Body of pancreas (tissue), 4 donors: ENCODE measurements around the gene LINS1. TPM values are rescaled to one million over a fixed set of nuclear protein-coding genes. Genes with fewer than 3 reads are reported as not detected.

Experiments used
- ATAC-seq: fragments of 150-250 bp; one replicate; pipeline ENCODE4 v1.9.1; 2016
- DNase-seq, 4 donors: peaks; one replicate each; pipeline ENCODE4 v3.0.0-alpha.2; 2019
- H3K27ac ChIP-seq, 4 donors: fragments of 200-600 bp; sonication (generic); 1 replicate in 3 of 4; 2 replicates in 1 of 4; pipeline versions ENCODE4 v1.5.1 to v1.6.1; 2016 to 2019; ENCODE audit warnings: mild to moderate bottlenecking in 1 of 4, mixed read lengths in 1 of 4, moderate library complexity in 1 of 4
- H3K27me3 ChIP-seq, 2 donors: fragments of 200-600 bp; sonication (generic); one replicate each; pipeline ENCODE4 v1.6.0; 2016; ENCODE audit warnings: mild to moderate bottlenecking in 1 of 2
- H3K36me3 ChIP-seq, 2 donors: fragments of 200-600 bp; sonication (generic); replicated peaks in 1 of 2; 2 replicates each; pipeline ENCODE4 v1.5.1; 2016; ENCODE audit warnings: low read depth in 2 of 2; ENCODE audit not compliant: insufficient read depth in 1 of 2
- H3K4me1 ChIP-seq: fragments of 200-600 bp; sonication (generic); one replicate; pipeline ENCODE4 v1.6.0; 2016
- H3K4me3 ChIP-seq, 2 donors: fragments of 200-600 bp; sonication (generic); 1 replicate in 1 of 2; 2 replicates in 1 of 2; pipeline ENCODE4 v1.5.1; 2016 to 2019
- H3K9me3 ChIP-seq, 3 donors: fragments of 200-600 bp; sonication (generic); 1 replicate in 2 of 3; 2 replicates in 1 of 3; pipeline ENCODE4 v1.5.1; 2016
- POLR2A ChIP-seq, 3 donors: fragments of 450-650 bp; IDR thresholded peaks; one replicate each; pipeline ENCODE4 v1.6.1; 2016; ENCODE audit warnings: antibody characterized with exemption in 3 of 3, mild to moderate bottlenecking in 2 of 3
- WGBS, 2 donors: methylation state at CpG; one replicate each; pipeline ENCODE4 v1.1.5; 2017; 5-methylcytosine and 5-hydroxymethylcytosine counted together
- intact Hi-C: fragments of 100-400 bp; cut with DNase I; formaldehyde crosslinking; loops from one replicate; pipeline ENCODE4 v1.15.1; 2023
- total RNA-seq, 2 donors: library from RNA; depleted of rRNA; stranded (reverse); fragments of >200 nt; gene quantifications; one replicate each; pipeline ENCODE4 v1.1.0, GENCODE V29; 2016
- TF ChIP-seq, protein P1 (sequence below), 7 experiments: fragments of 450-650 bp in 4 of 7; fragments of 200-600 bp in 3 of 7; sonication (generic) in 3 of 7; IDR thresholded peaks; one replicate each; pipeline ENCODE4 v1.5.1; 2016 to 2019; ENCODE audit warnings: antibody characterized with exemption in 7 of 7

Gene LINS1
- total RNA-seq, 2 donors from 2014 or later = 7.0 to 18.1 TPM

- Histone ChIP-seq H3K4me3 (no peak overlapping the region), H3K27ac (no peak overlapping the region), H3K27me3 (no peaks in the 10 kb centered on the region), H3K4me1 (no peaks in the 10 kb centered on the region), H3K9me3 (no peaks in the 10 kb centered on the region), H3K36me3 (no peaks in the 10 kb centered on the region)
- intact Hi-C loops = no loop called here
- ATAC-seq (no peak), DNase-seq (no peak)
- WGBS, 2 donors = 73 to 82% methylated on average over 5 of the region's 5 CpGs
- TF ChIP-seq, protein P1, sequence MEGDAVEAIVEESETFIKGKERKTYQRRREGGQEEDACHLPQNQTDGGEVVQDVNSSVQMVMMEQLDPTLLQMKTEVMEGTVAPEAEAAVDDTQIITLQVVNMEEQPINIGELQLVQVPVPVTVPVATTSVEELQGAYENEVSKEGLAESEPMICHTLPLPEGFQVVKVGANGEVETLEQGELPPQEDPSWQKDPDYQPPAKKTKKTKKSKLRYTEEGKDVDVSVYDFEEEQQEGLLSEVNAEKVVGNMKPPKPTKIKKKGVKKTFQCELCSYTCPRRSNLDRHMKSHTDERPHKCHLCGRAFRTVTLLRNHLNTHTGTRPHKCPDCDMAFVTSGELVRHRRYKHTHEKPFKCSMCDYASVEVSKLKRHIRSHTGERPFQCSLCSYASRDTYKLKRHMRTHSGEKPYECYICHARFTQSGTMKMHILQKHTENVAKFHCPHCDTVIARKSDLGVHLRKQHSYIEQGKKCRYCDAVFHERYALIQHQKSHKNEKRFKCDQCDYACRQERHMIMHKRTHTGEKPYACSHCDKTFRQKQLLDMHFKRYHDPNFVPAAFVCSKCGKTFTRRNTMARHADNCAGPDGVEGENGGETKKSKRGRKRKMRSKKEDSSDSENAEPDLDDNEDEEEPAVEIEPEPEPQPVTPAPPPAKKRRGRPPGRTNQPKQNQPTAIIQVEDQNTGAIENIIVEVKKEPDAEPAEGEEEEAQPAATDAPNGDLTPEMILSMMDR (IDR thresholded peaks at IDR 0.05) = no peak
- TF ChIP-seq POLR2A (IDR thresholded peaks at IDR 0.05) = no peak
These were observed 54.0 kb downstream of the LINS1 start for GRCh38 chr15:100547961-100548360.

GRCh38 chr15:100544946-100545345 is 57.0 kb downstream of the LINS1 start:
- H3K4me1 ChIP-seq = no peaks in the 10 kb centered on the region
- 67% methylated on average over 5 to 6 of the region's 6 CpGs for WGBS, 2 donors
- DNase-seq (no peak), ATAC-seq (no peak)
- TF ChIP-seq POLR2A (IDR thresholded peaks at IDR 0.05) = no peak
- TF ChIP-seq, protein P1 (IDR thresholded peaks at IDR 0.05) = no peak
- no peak overlapping the region for H3K27ac ChIP-seq
- no peaks in the 10 kb centered on the region for H3K9me3 ChIP-seq
- no peak overlapping the region for H3K4me3 ChIP-seq
- no peaks in the 10 kb centered on the region for H3K36me3 ChIP-seq
- H3K27me3 ChIP-seq = no peaks in the 10 kb centered on the region
- intact Hi-C loops = no loop called here

- H3K27ac ChIP-seq = no peak overlapping the region
- no peak for TF ChIP-seq POLR2A (IDR thresholded peaks at IDR 0.05)
- TF ChIP-seq, protein P1 (IDR thresholded peaks at IDR 0.05) = no peak
- 35 to 78% methylated on average over 32 to 53 of the region's 57 CpGs for WGBS, 2 donors
- intact Hi-C loops = no loop called here
- no peaks in the 10 kb centered on the region for H3K36me3 ChIP-seq
- no peaks in the 10 kb centered on the region for H3K27me3 ChIP-seq
- DNase-seq (no peak), ATAC-seq (no peak)
- H3K4me3 ChIP-seq = no peak overlapping the region
- no peaks in the 10 kb centered on the region for H3K9me3 ChIP-seq
- H3K4me1 ChIP-seq = no peaks in the 10 kb centered on the region
These were observed 57.6 kb downstream of the LINS1 start for GRCh38 chr15:100544338-100544841.

- no peaks in the 10 kb centered on the region for H3K9me3 ChIP-seq
- no peak overlapping the region for H3K4me3 ChIP-seq
- DNase-seq = no peak
- no peaks in the 10 kb centered on the region for H3K36me3 ChIP-seq
- no peaks in the 10 kb centered on the region for H3K4me1 ChIP-seq
- TF ChIP-seq, protein P1 (IDR thresholded peaks at IDR 0.05) = no peak
- TF ChIP-seq POLR2A (IDR thresholded peaks at IDR 0.05) = no peak
- no peak for ATAC-seq
- no peak overlapping the region for H3K27ac ChIP-seq
- H3K27me3 ChIP-seq = no peaks in the 10 kb centered on the region
- intact Hi-C loops = no loop called here
- 89 to 92% methylated on average over 6 of the region's 6 CpGs for WGBS, 2 donors
These were observed 59.7 kb downstream of the LINS1 start for GRCh38 chr15:100542290-100542689.

DNA sequence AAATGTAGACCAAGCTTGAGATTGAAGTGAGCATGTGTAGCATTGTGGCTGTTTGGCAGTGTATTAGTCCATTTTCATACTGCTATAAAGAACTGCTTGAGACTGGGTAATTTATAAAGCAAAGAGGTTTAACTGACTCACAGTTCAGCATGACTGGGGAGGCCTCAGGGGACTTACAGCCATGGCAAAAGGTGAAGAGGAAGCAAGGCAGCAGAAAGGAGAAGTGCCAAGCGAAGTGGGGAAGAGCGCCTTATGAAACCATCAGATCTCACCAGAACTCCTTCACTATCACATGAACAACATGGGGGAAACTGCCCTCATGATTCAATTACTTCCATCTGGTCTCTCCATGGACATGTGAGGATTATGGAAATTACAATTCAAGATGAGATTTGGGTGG is 64.7 kb downstream of the LINS1 start:
- intact Hi-C loops = no loop called here
- no peaks in the 10 kb centered on the region for H3K36me3 ChIP-seq
- H3K27ac ChIP-seq = no peak overlapping the region
- no peaks in the 10 kb centered on the region for H3K27me3 ChIP-seq
- no peak for TF ChIP-seq POLR2A (IDR thresholded peaks at IDR 0.05)
- TF ChIP-seq, protein P1 (IDR thresholded peaks at IDR 0.05) = no peak
- no peak overlapping the region for H3K4me3 ChIP-seq
- ATAC-seq (no peak), DNase-seq (no peak)
- no peaks in the 10 kb centered on the region for H3K9me3 ChIP-seq
- 28 to 42% methylated on average over 2 of the region's 2 CpGs for WGBS, 2 donors
- no peaks in the 10 kb centered on the region for H3K4me1 ChIP-seq
